ENCODE results near the gene BMAL1.

GRCh38 chr11:13287681-13288080, 10.1 kb downstream of the BMAL1 start:
- TF ChIP-seq CTCF (IDR thresholded peaks at IDR 0.05 in 8 of 11, conservative IDR thresholded peaks at IDR 0.05 in 3 of 11) (no peak), POLR2A (IDR thresholded peaks at IDR 0.05) (no peak)
